GM12892 (cell line): Measurements from ENCODE around the gene IPO13.

Experiments
- POLR2A ChIP-seq: IDR thresholded peaks from 2 replicates; pipeline ENCODE4 v1.6.1; 2011; ENCODE audit warnings: low read depth, low read length, control low read depth
- POLR2AphosphoS5 ChIP-seq: IDR thresholded peaks from 2 replicates; pipeline ENCODE4 v1.6.1; 2011; ENCODE audit warnings: low read depth, low read length, control low read depth

GRCh38 chr1:43997295-43997999 is 50.7 kb downstream of the IPO13 start:
- TF ChIP-seq POLR2A: no peak
- no peak for TF ChIP-seq POLR2AphosphoS5
